GM12892 (cell line): ENCODE measurements around the gene TENT4A.

Experiments used
- POLR2A ChIP-seq: IDR thresholded peaks from 2 replicates; pipeline ENCODE4 v1.6.1; 2011; ENCODE audit warnings: low read depth, low read length, control low read depth
- POLR2AphosphoS5 ChIP-seq: IDR thresholded peaks from 2 replicates; pipeline ENCODE4 v1.6.1; 2011; ENCODE audit warnings: low read depth, low read length, control low read depth

- no peak for TF ChIP-seq POLR2AphosphoS5
- TF ChIP-seq POLR2A, result no peak
Observed at GRCh38 chr5:6718161-6718681, 5.0 kb downstream of the TENT4A start.
